Osteoblast (primary cell): ENCODE results near the gene FBXW7. TPM values are rescaled to one million over a fixed set of nuclear protein-coding genes. Genes with fewer than 3 reads are reported as not detected.

Experiments used
- DNase-seq: peaks from one replicate; pipeline ENCODE4 v3.0.0; 2011; ENCODE audit warnings: low spot score, mixed read lengths; ENCODE audit not compliant: insufficient read length; ENCODE audit errors: missing footprints
- H2AFZ ChIP-seq: 2 replicates; pipeline ENCODE4 v1.6.0; 2011; ENCODE audit warnings: mild to moderate bottlenecking, low read length
- H3K27ac ChIP-seq: 2 replicates; pipeline ENCODE4 v1.5.1; 2011; ENCODE audit warnings: mild to moderate bottlenecking, low read depth, low read length, moderate library complexity
- H3K27me3 ChIP-seq: 2 replicates; pipeline ENCODE4 v1.6.0; 2012; ENCODE audit warnings: mild to moderate bottlenecking, control low read depth, inconsistent platforms, low read length, moderate library complexity; ENCODE audit not compliant: insufficient read depth
- H3K36me3 ChIP-seq: 2 replicates; pipeline ENCODE4 v1.5.1; 2011; ENCODE audit warnings: mild to moderate bottlenecking, low read length, control low read depth, moderate library complexity; ENCODE audit not compliant: insufficient read depth
- H3K4me1 ChIP-seq: 2 replicates; pipeline ENCODE4 v1.5.1; 2011; ENCODE audit warnings: mild to moderate bottlenecking, low read length, control low read depth, moderate library complexity; ENCODE audit not compliant: insufficient read depth
- H3K4me2 ChIP-seq: 2 replicates; pipeline ENCODE4 v1.6.0; 2011; ENCODE audit warnings: mild to moderate bottlenecking, low read length; ENCODE audit not compliant: insufficient read depth
- H3K4me3 ChIP-seq: fragments of 200-600 bp; sonication (generic); 3 replicates; pipeline ENCODE4 v1.5.1; 2012; ENCODE audit warnings: mild to moderate bottlenecking, low read length, inconsistent platforms; ENCODE audit not compliant: insufficient read depth
- H3K79me2 ChIP-seq: 2 replicates; pipeline ENCODE4 v1.6.0; 2012; ENCODE audit warnings: mild to moderate bottlenecking, low read length, control low read depth, inconsistent platforms; ENCODE audit not compliant: insufficient read depth
- H3K9me3 ChIP-seq: 2 replicates; pipeline ENCODE4 v1.5.1; 2011; ENCODE audit warnings: low read depth, low read length, control low read depth
- H4K20me1 ChIP-seq: 2 replicates; pipeline ENCODE4 v1.6.0; 2012; ENCODE audit warnings: mild to moderate bottlenecking, low read length, control low read depth; ENCODE audit not compliant: insufficient read depth
- CTCF ChIP-seq: IDR thresholded peaks from 2 replicates; pipeline ENCODE4 v1.5.1; 2011; ENCODE audit warnings: mild to moderate bottlenecking, low read depth, low read length, moderate library complexity; ENCODE audit errors: extremely low read depth
- total RNA-seq: library from RNA; depleted of rRNA; stranded (reverse); fragments of >200 nt; gene quantifications from 2 replicates; pipeline ENCODE4 v1.2.3, GENCODE V29; 2012

The FBXW7 gene
- total RNA-seq, 1 donor = 74.9 TPM

GRCh38 chr4:152573861-152574260 lies 38.0 kb upstream of the FBXW7 start:
- no peak for DNase-seq
- no peak overlapping the region for H3K27ac ChIP-seq
- H2AFZ ChIP-seq = no peak overlapping the region
- H4K20me1 ChIP-seq = no peaks in the 10 kb centered on the region
- no peak for TF ChIP-seq CTCF
- no peaks in the 10 kb centered on the region for H3K36me3 ChIP-seq
- H3K4me2 ChIP-seq = no peak overlapping the region
- no peaks in the 10 kb centered on the region for H3K9me3 ChIP-seq
- H3K4me1 ChIP-seq = peaks cover 5% of the 10 kb centered on the region
- peaks cover 4% of the 10 kb centered on the region for H3K27me3 ChIP-seq
- H3K4me3 ChIP-seq = no peak overlapping the region
- H3K79me2 ChIP-seq = no peaks in the 10 kb centered on the region

- H3K4me1 ChIP-seq = peaks cover 5% of the 10 kb centered on the region
- H3K27me3 ChIP-seq = no peaks in the 10 kb centered on the region
- TF ChIP-seq CTCF = no peak
- H3K9me3 ChIP-seq = no peaks in the 10 kb centered on the region
- no peaks in the 10 kb centered on the region for H4K20me1 ChIP-seq
- DNase-seq = no peak
- H3K27ac ChIP-seq = no peak overlapping the region
- H3K4me2 ChIP-seq = peak overlapping the region; percentile 52
- H3K4me3 ChIP-seq = peak overlapping the region; percentile 20
- no peaks in the 10 kb centered on the region for H3K36me3 ChIP-seq
- no peak overlapping the region for H2AFZ ChIP-seq
- no peaks in the 10 kb centered on the region for H3K79me2 ChIP-seq
These were observed 36.7 kb upstream of the FBXW7 start for GRCh38 chr4:152572417-152573086.

GRCh38 chr4:152571770-152572169 lies 35.9 kb upstream of the FBXW7 start:
- Histone ChIP-seq H3K36me3 (no peaks in the 10 kb centered on the region), H3K4me2 (no peak overlapping the region)

GRCh38 chr4:152571296-152571695 lies 35.4 kb upstream of the FBXW7 start:
- H3K27ac ChIP-seq = no peak overlapping the region
- no peak overlapping the region for H3K4me3 ChIP-seq
- H3K4me1 ChIP-seq = peaks cover 5% of the 10 kb centered on the region
- TF ChIP-seq CTCF = no peak
- H4K20me1 ChIP-seq = no peaks in the 10 kb centered on the region
- H3K4me2 ChIP-seq = no peak overlapping the region
- H2AFZ ChIP-seq = no peak overlapping the region
- H3K9me3 ChIP-seq = no peaks in the 10 kb centered on the region
- DNase-seq = no peak
- H3K79me2 ChIP-seq = no peaks in the 10 kb centered on the region
- no peaks in the 10 kb centered on the region for H3K27me3 ChIP-seq
- no peaks in the 10 kb centered on the region for H3K36me3 ChIP-seq

More at GRCh38 chr4:152571770-152572169, 35.9 kb upstream of the FBXW7 start:
- H3K4me3 ChIP-seq = no peak overlapping the region
- no peaks in the 10 kb centered on the region for H3K9me3 ChIP-seq
- H3K27me3 ChIP-seq = no peaks in the 10 kb centered on the region
- H4K20me1 ChIP-seq = no peaks in the 10 kb centered on the region
- peaks cover 5% of the 10 kb centered on the region for H3K4me1 ChIP-seq
- H3K79me2 ChIP-seq = no peaks in the 10 kb centered on the region
- no peak overlapping the region for H2AFZ ChIP-seq
- DNase-seq = no peak
- no peak overlapping the region for H3K27ac ChIP-seq
- TF ChIP-seq CTCF = no peak
